GM21515 (cell line): ENCODE results near the gene NEURL1.
"Not testable (repeated sequence)": the region's sequence is repeated elsewhere in the genome, so short reads cannot be mapped to it uniquely, and the experiment has no call there.

Experiments used
- ATAC-seq: cut with Tn5 transposase; IDR thresholded peaks from one replicate; pipeline ENCODE4 v1.9.1; 2021; ENCODE audit not compliant: unreplicated experiment

The NEURL1 gene

DNA sequence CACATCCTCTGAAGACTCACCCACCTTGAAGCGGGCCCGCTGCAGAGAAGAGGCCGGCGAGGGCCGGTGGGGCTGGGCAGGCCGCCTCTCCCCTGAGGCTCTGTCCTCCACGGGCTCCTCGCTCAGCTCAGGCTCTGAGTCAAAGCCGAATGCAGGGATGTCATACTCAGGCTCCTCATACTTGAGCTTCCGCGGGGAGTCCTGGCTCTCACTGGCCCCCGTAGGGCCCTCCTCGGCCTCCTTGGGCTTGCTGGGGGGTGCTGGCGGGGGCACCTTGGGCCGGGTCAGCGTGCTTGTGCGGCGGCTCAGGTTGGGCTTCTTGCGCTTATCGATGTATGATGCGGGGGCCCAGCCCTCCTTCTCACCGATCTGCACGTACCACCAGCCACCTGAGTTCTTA is 109.9 kb downstream of the NEURL1 start:
- ATAC-seq: no peak

DNA sequence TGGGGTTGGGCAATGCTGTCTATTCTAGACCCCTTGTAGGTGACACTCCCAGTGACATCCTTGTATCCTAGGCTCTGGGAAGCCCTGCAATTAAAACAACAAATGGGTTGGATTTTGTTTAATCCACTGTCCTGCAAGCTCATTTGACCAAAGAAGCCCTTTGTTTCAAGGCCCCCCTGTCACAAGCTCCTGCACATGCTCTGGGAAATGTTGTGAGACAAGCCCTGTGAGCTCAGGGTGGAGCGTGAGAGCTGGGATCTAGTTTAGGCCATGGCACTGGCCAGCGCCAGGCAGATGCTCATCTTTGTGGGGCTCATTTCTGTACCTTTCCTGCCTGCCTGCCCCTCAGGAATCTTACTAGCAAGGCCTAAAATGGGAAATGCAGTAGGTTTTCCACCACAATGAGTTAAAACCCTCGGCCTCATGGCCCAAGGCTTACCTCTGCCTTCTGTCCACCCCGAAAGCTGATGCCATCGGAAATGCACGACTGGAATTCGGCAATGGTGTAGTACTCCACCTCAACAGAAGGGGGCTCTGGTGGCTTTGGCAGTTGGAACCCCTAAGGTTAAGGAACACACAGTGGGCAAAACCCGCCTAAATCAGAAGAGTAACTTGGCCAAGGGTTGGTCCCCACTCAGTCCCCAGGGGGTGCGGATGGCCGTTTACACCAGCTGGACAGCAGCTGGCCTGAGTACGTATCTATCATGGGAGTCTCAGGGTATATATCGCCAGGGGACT is 112.0 kb downstream of the NEURL1 start:
- ATAC-seq: no peak

DNA sequence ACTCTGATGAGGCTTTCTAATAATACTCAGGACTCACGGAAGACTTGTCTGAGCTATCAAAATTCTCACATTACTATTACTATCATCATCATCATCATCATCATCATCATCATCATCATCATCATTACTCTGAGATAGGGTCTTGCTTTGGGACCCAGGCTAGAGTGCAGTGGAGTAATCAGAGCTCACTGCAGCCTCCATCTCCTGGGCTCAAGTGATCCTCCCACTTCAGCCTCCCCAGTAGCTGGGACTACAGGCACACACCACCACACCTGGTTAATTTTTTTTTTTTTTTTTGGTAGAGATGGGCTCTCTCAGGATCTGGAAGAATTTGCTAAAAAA is 112.6 kb downstream of the NEURL1 start:
- not testable (repeated sequence) for ATAC-seq

DNA sequence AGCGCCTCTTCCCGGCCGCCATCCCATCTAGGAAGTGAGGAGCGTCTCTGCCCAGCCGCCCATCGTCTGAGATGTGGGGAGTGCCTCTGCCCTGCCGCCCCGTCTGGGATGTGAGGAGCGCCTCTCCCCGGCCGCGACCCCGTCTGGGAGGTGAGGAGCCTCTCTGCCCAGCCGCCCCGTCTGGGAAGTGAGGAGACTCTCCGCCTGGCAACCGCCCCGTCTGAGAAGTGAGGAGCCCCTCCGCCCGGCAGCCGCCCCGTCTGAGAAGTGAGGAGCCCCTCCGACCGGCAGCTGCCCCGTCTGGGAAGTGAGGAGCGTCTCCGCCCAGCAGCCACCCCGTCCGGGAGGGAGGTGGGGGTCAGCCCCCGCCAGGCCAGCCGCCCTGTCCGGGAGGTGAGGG is 113.5 kb downstream of the NEURL1 start:
- ATAC-seq: not testable (repeated sequence)

DNA sequence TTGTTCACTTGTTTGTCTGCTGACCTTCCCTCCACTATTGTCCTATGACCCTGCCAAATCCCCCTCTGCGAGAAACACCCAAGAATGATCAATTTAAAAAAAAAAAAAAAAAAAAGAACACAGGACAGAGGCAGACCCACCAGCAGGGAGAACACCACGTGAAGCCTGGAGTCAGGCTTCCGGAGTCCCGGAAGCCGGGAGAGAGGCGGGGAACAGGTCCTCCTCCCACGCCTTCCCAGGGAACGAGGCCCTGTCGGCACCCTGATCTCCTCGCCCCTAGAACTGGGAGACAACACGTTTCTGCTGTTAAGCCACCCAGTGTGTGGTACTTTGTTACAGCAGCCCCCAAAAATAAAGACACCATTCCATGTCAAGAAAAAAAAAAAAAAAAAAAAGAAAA is 114.6 kb downstream of the NEURL1 start:
- ATAC-seq: not testable (repeated sequence)

DNA sequence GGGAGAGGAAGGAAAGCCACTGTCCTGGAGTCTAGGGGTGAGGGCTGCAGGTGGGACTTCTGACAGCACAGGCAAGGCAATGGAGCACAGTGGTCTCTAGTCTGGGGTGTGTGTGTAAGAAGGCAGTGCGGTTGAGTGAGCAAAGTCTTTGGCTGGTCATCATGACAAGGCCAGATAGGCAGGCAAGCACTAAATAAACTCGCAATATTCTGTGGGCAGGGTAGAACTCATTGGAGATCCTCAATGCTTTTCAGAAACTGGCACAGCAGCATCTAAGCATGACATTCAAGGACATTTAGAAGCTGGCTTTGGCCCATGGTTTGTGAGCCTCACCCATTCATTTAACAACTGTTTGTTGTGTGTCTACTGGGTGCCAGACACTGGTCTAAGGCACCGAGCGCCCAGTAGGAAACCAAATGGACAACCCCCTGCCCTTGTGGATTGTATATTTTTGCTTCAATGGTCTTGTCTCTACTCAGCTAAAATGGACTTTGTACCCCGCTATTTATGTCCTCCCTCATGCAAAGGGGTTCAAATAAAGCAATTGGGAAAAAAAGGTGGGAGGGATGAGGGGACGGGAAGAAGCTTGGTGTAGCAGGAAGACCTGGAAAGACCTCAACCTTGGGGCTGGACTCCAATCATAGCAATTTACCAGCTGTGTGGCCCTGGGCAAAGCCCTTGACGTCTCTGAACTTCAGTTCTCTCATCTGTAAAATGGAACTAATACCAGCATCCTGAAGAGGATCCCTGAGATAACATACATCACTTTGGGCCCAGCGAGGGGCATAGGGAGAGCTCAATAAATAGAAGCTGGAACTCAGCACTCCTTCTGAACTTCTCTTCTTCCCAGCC is 116.0 kb downstream of the NEURL1 start:
- ATAC-seq: no peak

DNA sequence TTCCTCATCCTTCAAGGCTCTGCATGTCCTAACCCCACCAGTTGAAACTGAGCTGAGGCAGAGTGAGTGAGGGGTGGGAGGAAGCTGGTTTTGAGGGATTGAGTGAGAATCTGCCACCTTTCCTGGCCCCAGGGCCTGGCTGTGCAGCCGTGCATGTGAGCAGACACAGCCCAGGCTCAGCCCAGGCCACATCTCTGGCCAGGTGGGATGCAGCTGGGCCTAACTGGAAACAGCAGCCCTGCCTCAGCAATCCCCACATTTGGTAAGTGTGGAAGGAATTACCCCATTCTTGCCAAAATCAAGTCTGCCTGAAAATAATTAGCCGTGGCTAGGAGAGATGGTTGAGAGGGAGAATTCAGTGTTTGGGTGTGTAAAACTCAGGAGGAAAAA is 116.6 kb downstream of the NEURL1 start:
- ATAC-seq: no peak

DNA sequence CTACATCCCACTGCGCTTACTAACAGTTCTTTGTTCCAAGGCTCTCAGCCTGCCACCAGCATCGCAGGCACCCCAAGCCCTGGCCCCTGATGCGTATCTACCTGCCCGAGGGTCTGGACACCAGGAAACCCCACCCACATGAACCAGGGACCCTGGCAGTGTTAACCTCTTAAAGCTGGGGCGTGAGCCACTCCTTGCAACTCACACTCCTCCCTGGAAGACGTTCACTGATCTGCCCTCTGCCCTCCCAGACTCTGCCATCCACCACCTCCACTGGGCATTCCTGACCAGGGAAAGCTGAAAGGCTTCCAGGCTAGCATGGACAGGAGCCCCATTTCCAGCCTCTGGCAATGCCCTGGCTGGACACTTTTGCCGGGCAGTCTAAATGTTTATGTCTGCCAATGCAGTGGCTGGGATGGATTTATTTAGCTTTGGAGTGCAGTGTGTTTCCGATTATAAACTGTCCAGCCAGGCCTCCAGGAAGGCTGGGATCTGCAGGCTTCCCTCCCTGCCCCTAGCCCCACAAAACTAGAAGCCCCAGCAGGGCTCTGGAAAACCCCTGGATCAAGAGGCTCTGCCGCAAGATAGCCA is 117.5 kb downstream of the NEURL1 start:
- ATAC-seq: no peak

DNA sequence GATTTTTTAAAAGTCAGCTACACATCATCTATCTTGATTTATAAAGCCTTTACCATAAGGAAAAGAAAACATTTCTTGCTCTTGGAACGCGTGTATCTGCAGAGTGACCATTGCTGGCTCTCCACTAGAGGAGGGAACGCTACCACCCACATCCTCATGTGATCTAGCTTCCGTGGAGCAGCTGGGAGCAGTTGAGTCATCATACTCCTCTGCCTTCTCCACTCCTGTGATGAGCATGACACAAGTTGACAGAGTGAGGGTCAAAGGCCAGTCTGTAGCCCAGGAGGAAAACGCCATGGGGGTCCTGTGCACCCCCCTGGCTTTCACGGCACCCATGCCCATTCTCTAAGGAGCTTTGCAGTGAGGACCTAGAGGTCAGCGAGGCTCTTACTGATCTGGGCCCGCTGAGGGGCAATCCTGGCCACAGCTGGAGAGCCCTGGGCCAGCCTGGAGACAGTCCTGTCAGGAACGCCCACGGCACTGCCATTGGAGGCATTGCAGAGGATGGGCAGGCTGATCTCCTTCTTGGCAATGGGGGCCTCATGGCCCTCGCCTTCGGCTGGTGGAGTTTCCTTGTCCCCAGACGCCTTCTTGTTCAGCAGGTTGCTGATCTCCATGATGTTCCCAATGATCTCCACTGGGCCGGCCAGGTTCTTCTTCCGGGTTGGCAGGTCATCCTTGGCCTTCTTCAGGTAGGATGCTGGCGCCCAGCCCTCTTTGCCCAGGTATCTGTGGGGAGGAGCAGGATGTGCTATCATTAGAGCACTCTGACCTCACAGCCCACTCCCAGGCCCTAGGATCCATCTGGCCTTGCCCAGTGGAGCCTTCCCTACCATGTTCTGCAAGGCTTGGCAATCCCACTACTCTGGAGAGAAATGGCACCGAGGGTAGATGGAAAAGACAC is 119.2 kb downstream of the NEURL1 start:
- no peak for ATAC-seq

DNA sequence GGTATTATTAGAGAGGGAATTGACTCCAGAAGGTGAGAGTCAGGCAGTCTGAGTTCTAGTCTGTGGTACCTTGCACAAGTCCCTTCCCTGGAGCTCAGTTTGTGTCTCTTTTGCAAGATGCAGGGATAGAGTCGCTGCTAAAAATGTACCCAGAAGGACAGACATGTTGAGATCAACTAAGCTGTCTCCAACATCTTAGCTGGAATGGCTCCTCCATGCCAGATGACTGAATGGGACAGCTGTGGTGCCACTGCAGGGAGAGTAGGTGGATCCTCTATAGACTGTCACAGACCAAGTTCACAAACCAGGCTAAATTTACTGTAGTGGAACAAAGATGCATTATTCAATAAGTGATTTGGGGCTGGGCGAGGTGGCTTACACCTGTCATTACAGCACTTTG is 120.1 kb downstream of the NEURL1 start:
- no peak for ATAC-seq

DNA sequence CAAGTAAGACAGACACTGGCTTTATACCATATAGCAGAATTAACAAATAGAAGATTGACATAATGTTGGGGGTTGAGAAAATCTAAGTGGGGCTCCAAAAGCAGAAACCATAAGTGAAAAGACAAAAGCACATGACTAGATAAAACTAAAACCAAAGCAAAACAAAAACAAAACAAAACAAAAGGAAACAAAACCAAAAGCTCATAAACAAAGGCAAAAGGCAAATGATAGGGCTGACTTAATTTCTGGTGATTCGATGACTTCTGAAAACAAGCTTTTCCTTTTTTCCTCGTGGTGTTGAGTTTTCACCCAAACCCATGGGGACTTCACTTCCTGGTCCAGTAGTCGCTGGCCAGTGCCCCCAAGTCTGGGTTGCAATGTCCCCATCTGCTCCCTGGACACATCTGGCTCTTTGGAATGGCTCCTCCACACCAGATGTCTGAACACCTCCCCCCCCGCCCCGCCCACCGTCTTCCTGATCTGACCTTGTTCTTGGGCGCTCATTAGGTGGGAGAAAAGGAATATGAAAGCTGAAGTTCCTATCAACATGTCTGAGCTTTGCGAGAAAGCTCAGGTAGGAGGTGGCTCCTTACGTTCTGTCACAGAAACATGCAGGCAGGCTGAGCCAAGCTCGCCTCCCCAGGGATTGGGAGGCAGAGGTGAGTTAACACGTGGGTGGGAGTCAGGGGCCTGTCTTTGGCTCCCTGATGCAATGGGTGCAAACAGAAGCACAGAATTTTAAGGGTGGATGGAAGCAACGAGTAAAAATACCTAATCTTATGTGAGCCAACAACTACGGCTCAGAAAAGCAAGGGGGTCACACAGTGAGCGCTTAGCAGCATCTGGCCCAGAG is 121.0 kb downstream of the NEURL1 start:
- no peak for ATAC-seq

DNA sequence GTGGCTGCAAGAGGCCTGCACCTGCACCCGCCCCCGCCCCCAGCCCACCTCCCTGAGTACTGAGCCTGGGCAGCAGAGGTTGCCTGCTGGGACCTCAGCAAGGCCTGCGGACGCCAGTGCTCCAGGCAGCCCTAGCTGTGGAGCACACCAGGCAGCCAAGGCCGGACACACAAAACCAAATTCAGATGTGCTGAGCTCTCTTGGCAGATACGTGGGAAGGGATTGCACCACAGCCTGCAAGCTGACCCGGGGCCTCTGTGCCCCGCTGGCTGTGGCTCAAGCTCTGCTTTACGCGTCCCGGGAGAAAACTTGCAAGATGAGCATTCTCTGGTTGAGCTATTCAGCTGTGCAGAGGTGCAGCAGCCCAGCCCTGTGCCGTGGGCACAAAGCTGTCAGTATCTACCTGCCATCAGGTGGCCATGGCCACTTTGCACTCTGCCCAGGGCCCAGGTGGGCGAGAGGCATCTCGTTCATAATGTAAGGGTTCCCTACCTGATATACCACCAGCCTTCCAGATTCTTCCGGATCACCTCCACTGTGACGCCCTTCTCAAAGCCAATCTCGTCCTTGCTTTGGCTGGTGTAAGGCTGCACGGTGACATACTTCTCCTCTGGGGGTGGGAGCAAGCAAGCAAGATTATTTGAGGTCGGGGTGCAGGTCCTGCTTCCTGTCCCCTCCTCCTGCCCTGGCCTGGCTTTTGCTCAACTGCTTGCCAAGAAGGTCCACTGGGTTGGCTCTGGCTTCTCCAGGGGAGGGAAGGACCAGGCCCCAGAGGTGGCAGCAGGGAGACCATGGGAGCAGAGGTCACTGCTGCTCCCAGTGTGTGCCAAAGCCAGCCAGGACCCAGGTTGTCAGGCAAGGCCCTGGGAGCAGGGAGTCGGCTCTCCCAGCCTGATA is 123.4 kb downstream of the NEURL1 start:
- ATAC-seq: no peak

DNA sequence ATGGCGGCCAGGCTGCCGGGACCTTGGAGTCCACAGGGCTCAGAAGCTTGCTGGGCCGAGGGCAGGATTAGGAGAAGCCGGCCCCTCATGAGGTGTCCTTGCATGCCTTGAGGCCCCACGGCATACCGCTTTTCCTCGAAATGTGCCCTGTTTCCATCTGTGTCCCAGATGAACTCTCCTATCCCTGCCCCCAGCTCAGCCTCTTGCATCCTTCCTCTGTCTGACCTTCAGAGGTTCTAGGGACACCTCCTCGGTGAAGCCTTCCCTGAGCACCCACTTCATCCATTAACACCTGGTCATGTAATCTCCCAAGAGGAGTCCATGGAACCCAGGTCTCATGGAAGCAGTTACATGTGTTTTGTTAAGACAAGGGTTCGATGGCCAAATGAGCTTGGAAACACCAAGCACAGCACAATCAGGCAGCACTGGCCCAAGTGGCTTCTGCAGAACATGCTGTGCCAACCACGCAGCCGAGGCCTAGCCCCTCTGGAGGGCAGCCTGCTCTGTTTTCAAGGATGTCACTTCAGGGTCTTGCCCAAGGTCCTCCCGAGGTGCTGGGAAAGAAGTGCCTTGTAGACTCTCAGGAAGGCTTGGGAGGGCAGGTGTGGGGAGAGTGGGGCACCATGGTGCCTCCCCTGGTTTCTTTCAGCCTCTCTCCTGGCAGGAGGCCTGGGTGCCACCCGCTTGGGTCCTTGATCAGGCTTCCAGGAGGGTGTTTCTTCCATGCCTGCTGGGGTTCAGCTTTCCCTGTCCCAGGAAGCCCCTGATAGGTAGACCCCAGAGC is 124.3 kb downstream of the NEURL1 start:
- ATAC-seq: no peak

DNA sequence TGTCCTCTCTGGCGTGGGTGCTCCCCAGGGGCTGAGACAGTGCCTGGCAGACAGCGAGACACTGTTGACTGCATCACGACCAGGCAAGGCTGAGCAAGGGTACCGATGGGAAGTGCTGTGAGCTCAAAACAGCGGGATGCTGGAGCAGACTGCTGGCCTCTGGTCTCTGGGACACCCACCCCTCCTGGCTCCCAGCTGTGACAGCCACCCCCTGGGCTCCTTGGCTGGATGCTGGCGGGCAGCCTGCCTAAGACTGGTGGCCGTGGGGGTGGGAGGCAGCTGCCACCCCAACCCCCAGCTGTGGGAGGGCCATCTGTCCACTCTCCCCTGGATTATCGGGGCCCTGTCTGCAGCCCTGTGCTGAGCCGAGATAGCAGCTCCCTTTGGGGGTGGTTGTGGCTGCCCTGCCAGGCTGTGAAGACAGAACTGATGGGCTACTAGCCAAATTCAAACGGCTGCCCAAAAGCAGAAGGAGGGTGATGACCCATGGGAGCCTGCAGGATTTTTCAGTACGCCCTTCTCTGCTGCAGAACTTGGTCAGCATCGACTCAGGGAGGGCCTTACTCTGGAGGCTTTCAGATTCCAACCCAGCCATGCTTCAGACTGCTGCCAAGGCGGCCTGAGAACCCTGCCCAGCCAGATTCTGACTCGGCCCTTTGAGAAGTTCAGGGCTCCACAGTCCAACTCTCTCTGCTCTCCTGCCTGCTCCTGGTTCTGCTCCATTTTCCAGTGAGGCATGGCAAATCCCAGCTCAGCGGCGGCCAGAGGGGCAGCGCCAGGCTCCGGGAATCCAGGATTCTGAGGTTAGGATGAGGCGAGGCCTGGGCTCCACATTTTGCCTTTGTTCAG is 125.3 kb downstream of the NEURL1 start:
- no peak for ATAC-seq

DNA sequence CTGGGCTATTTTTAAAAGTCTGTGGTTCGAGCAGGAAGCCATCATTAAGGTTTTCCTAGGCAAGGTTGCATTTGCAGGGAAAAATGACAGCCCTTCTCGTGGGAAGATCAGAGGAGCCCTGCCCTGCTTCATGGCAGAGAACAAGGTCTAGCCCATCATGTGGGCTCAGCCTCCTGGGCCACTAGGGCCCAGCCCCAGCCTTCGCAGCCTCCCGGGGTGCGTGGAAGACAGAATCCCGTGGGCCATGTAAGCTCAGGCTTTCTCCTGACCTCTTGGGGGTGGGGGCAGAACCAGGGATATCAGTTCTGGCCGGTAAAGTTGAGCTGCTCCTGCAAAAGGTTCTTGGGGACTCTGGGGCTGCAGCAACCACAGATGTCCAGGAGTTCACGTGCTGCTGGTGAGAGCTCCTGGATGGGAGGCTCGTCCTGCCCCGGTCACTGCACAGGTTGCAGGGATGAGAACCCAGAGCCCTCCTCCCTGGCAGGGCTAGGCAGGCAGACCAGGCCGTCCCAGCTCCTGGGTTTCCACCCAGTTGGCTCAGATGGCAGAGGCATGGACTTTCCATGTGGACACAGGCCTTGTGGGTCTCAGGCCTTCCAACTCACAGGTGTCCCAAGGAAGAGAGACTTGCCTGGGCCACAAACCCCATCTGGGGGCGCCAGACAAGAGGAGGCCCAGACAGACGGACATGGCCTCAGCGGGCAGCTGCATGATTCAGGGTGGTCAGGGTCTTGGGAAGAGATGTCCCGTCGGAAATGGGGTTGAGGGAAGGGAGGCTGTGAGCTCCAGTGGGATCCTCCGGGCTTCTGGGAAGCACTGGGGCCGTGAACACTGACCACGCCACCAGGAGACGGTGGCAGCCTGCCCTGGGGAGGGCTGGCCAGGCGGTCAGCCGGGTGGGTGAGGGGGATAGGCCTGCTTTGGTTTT is 126.2 kb downstream of the NEURL1 start:
- no peak for ATAC-seq

DNA sequence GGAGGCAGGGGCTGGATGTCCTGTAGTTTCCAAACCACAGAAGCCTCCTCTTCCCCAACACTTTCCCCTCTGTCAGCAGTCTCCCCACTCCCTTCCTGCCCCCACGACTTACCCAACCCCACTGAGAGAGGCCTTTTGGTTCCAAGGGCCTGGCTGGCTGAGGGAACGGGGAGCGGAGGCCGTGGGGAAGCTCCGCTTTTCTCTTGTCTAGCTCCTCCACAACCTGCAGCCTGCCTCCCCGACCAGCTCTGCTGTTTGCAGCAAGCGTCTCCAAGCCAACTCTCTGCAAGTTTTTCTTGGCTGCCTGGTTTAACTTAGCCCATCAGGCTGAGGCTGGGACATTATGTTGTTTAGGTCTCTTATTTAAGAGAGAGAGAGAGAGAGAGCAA is 126.8 kb downstream of the NEURL1 start:
- ATAC-seq: no peak
